Diencephalon (tissue), 1 donor: ENCODE data around the gene UBAP2. TPM values are rescaled to one million over a fixed set of nuclear protein-coding genes. Genes with fewer than 3 reads are reported as not detected.

Source experiments
- small RNA-seq: library from RNA; depleted of rRNA; stranded (forward); fragments of <200 nt; gene quantifications from one replicate; pipeline ENCODE3, GENCODE V24; 2014
- total RNA-seq: library from RNA; depleted of rRNA; stranded (reverse); fragments of >200 nt; gene quantifications from one replicate; pipeline ENCODE4 v1.2.3, GENCODE V29; 2014

Gene UBAP2
- 60.2 TPM for total RNA-seq

GRCh38 chr9:34048727-34049629 is at the start of gene UBAP2:
UBAP2 (minus strand) TSS chr9:34048887; CDS start chr9:34017148, 31,739 bp downstream.

Small RNA genes within 50 kb of the gene (small RNA-seq; reads per million reads assigned to genes)
- gene RN7SKP114 (not detected), gene SNORD121A (34.2 reads per million, percentile 95 among the genes with 10 or more reads in this experiment), gene SNORD121B (not detected)

Other genes starting within 250 kb of the UBAP2 start
- 34.1 TPM for gene UBE2R2, start 231.7 kb downstream of the UBAP2 start, total RNA-seq
- gene DCAF12, start 77.8 kb upstream of the UBAP2 start, total RNA-seq, result 36.2 TPM
- gene UBAP1, start 130.2 kb upstream of the UBAP2 start, total RNA-seq, result 36.7 TPM